Measurements from ENCODE around the gene FAM120A.

- TF ChIP-seq, protein P1, sequence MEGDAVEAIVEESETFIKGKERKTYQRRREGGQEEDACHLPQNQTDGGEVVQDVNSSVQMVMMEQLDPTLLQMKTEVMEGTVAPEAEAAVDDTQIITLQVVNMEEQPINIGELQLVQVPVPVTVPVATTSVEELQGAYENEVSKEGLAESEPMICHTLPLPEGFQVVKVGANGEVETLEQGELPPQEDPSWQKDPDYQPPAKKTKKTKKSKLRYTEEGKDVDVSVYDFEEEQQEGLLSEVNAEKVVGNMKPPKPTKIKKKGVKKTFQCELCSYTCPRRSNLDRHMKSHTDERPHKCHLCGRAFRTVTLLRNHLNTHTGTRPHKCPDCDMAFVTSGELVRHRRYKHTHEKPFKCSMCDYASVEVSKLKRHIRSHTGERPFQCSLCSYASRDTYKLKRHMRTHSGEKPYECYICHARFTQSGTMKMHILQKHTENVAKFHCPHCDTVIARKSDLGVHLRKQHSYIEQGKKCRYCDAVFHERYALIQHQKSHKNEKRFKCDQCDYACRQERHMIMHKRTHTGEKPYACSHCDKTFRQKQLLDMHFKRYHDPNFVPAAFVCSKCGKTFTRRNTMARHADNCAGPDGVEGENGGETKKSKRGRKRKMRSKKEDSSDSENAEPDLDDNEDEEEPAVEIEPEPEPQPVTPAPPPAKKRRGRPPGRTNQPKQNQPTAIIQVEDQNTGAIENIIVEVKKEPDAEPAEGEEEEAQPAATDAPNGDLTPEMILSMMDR (IDR thresholded peaks at IDR 0.05) = no peak
- TF ChIP-seq EP300 (IDR thresholded peaks at IDR 0.05) = no peak
Measured at GRCh38 chr9:93467062-93467416, 15.6 kb downstream of the FAM120A start.

All from upper lobe of left lung (tissue), 4 donors.